ENCODE measurements around the gene APMAP. TPM values are rescaled to one million over a fixed set of nuclear protein-coding genes. Genes with fewer than 3 reads are reported as not detected.

Gene APMAP
- total RNA-seq, 1 experiment from 2014 or later, result 132 TPM

DNA sequence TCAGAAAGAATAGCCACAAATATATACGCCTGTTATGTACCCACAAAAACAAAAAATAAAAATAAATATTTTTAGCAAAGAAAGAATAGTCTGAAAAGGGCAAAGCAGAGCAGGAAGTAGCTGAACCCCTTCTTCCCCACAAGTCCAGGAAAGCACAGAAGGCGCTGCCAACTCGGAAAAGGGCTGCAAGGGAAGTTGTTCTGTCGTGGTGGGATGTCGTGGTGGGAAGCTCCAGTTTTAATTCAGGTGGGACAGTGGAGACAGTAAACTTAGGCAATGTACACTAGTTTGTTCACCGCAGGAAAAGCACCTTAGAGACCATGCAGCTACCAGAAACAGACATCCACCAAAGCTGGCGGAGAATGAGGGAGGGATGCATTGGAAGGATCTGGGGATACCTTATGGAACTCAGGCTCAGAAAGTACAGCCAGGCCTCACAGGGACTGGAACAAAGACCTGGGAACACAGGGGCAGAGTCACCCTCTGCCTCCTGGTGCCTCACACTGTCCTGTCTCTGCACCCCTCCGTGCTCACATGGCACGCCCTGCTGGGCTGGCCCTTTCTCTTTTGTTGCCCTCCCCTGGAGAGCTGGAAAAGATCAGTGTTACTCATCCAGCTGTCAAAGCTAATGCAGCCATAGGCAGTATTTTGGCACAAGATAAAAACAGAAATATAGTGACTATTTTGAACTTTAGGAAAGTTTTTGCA is 3.3 kb upstream of the APMAP start:
- in situ Hi-C loops (cut with HindIII; ENCODE audit: low pct_unique_long_range_greater_than_20kb, low sequenced_read_pairs), result no loop called here

DNA sequence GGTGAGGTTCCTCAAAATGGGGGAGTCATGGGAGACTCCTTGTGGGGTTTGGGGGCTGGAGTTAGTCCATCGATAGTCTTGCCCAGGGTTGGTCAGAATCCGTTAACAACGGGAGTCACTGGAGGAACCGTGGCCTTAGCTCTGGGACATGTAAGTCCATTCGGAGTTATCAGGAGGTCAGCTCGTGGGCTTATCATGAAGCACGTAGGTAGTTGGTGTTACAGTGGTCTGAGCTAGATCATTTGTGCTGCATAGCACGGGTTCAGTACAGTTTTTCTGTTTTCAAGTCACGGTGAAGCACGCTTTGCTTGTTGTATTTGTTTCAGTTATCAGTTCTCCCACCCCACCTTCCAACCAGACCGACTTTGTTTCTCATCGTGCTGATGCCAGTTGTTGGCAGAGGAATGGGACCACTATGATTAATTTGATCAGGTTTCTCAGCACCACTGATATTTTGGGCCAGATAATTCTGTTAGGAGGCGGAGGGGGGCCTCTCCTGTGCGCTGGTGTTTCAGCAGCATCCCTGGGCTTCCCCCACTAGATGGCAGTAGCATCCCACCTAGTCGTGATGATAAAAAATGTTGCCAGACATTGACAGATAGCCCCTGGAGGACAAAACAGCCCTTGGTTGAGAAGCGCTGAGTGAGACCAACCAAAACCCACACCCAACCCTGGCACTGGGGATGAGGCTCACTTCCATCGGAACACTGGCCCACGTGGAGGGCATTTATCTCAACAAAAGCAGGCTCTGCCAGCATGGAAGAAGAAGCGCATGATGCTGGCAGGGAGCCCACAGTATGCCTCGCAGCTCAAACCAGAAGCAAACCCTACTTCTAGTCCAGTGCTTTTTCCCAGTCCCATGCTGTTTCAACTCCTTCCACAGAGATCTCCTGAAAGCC is 2.2 kb upstream of the APMAP start:
- in situ Hi-C loops (cut with HindIII; ENCODE audit: low pct_unique_long_range_greater_than_20kb, low sequenced_read_pairs), result no loop called here
- DNase-seq (ENCODE audit: low read depth), result peak; percentile 70

More for the DNA sequence above, 3.3 kb upstream of the APMAP start:
- no peak for DNase-seq (ENCODE audit: low read depth)

DNA sequence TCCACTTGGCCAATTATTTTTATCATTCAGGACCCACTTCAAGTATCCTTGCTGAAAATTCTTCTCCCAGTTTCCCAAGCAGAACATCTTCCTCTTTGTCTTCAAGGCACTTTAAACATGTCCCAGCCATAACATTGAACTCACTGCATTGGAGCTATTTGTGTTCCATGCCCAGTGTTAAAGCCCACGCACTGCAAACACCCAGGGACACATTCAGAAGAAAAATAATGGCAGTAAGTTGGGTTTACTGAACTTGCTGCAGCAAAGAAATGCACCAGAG is 1.6 kb upstream of the APMAP start:
- in situ Hi-C loops (cut with HindIII; ENCODE audit: low pct_unique_long_range_greater_than_20kb, low sequenced_read_pairs), result no loop called here
- DNase-seq (ENCODE audit: low read depth), result no peak

DNA sequence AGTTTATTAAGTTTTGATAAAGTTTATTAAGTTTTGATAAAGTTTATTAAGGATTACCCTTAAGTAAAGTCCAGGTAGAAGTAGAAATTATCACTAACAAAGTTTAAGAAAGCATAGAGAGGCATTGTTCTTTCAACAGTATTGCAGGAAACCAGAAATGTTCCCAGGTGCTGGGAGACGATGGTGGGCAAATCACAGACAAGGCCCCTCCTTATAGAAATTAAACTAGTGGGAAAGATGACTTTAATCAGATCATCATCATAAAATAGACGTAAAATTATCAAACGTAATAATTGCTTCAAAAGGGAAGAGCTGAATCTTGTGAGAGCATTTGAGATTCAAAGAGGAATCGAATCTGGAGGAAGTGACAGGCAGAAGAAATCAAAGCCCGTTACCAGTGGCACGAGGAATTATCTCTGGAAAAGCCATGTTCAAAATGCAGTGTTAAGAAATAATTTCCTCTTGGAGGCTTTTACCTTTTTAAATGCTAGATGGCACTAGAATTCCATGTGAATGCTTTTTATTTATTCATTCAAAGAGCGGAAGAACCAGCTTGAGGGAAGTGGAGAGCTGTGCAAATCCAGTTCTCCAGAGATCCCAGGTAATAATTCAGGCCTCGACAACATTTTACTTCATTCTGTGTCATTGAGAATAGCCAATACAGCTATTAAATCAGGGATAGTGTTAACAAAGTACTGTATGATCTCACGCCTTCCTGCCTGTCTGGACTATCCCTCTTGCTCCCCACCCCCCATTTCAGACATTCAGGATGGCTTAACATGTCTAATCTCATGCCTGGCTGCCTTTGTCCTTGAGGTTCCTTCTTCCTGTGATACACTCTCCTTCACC is 1.0 kb upstream of the APMAP start:
- DNase-seq (ENCODE audit: low read depth), result peak; percentile 65
- in situ Hi-C loops (cut with HindIII; ENCODE audit: low pct_unique_long_range_greater_than_20kb, low sequenced_read_pairs), result no loop called here

DNA sequence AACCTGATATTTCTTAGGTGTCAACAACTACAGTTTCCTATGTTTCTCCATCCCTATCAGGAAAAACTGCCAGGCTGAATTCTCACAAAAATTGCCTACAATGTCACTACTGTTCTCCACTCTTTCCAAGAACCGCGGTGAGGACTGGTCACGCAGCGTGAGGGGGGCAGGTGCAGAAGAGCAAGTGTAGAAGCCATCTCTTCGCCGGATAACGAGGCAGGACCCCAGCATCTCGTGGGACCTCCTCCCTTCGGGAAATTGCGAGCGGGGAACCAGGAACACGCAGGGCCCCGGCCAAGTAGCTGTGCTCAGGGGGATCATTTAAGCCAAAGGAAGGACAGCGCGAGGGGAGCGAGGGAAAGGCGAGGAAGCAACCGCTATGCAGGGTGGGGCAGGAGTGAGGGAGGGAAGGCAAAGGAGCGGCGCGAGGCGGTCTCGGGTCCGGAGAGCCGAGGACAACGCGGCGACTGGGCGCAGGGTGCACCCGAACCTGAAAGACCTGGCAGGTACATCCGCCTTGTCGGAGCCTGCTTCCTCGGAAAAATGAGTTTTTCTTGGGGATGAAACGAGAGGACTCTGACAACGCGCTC is 559 bp downstream of the APMAP start:
- no peak for DNase-seq (ENCODE audit: low read depth)
- in situ Hi-C loops (cut with HindIII; ENCODE audit: low pct_unique_long_range_greater_than_20kb, low sequenced_read_pairs), result no loop called here

DNA sequence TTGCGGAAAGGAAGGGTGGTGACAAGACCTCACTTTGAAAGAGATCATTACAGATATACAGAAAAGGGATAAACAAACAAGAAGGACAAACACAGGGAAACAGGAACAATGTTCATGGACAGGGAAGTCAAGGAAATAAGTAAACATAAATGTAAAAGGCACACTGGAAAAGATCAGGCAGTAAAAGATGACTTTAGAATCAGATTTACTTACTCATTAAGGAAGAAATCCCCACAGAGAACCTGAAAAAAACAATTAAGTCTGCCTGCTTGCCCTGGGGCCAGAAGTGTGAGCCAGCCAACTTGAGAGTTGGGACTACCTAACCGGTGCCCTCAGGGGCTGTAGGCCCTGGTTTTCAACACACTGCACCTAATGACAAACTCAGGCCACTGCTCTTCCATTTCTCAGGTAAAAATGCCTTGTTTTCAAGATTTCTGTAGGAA is 1.7 kb downstream of the APMAP start:
- in situ Hi-C loops (cut with HindIII; ENCODE audit: low pct_unique_long_range_greater_than_20kb, low sequenced_read_pairs), result no loop called here
- DNase-seq (ENCODE audit: low read depth), result no peak

DNA sequence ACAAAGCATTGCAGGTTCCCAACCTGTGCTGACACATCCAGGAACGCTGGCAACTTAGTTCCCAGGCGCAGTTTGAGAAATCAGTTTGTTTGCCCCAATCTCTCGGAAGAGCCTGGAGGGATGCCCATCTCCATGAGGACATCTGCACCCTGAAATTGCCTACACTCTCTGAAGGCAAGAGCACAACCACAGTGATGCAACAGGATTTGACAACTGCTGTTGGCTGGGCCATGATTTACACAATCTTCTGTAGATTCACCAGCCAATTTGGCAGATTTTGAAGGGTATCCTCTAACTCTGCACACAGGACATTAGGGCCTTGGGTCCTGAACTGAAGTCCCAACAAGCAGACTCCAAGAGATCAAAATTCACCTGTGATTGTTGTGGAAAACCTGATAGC is 3.4 kb downstream of the APMAP start:
- in situ Hi-C loops (cut with HindIII; ENCODE audit: low pct_unique_long_range_greater_than_20kb, low sequenced_read_pairs), result no loop called here
- no peak for DNase-seq (ENCODE audit: low read depth)

DNA sequence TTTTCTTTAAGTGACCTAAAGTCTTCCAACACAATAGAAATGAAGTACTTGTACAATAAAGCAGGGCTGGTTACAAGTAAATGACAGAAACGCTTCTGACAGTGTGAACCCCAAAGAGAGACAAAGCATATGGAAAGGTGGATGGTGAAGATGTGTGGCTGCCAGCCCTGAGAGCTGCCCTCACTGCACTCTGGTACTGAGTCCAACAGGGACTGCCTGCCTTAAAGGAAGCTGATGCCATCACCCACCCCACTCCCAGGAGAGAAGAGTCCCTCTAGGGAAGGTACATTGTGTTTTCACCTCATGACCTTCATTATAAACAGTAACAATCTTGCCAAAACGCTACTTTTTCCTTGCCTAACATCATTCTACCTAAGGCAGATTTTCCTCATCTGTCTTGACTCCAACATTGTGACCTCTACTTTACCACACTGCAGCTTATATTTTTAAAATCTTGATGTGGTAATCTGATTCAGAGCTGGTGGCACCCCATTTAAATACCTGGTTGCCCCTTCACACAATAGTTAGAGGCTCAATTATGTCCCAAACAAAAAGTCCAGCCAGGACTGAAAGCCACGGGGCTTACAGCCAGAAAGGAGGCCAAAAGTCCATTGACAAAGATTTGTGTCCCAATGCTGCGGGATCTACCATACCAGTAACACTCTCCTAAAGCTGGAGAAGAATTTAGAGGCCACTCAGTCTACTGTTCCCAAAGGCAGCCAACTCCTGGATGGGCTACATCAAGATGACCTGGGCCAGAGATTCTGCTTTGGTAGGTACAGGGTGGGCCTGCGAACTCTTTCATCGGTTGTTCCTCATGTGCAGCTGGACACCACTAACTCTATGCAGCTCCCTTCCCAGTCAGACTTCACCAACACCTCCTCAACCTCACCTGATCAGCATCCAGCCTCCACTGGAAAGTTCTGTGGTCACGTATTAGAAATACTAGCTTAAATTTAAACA is 4.4 kb downstream of the APMAP start:
- in situ Hi-C loops (cut with HindIII; ENCODE audit: low pct_unique_long_range_greater_than_20kb, low sequenced_read_pairs), result no loop called here
- DNase-seq (ENCODE audit: low read depth), result no peak

DNA sequence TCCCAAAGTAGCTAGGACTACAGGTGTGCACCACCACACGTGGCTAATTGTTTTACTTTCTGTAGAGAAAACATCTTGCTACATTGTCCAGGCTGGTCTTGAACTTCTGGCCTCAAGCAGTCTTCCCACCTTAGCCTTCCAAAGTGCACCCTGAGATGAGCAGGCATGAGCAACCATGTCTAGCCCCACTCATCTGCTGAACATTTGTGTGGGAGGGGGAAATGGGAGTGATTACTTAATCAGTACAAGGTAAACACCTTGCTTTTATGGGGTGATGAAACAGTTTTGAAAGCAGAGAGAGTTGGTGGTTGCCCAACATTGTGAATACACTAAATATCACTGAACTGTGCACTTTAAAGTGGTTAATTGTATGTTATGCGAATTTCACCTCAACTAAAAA is 5.3 kb downstream of the APMAP start:
- in situ Hi-C loops (cut with HindIII; ENCODE audit: low pct_unique_long_range_greater_than_20kb, low sequenced_read_pairs), result no loop called here
- no peak for DNase-seq (ENCODE audit: low read depth)

DNA sequence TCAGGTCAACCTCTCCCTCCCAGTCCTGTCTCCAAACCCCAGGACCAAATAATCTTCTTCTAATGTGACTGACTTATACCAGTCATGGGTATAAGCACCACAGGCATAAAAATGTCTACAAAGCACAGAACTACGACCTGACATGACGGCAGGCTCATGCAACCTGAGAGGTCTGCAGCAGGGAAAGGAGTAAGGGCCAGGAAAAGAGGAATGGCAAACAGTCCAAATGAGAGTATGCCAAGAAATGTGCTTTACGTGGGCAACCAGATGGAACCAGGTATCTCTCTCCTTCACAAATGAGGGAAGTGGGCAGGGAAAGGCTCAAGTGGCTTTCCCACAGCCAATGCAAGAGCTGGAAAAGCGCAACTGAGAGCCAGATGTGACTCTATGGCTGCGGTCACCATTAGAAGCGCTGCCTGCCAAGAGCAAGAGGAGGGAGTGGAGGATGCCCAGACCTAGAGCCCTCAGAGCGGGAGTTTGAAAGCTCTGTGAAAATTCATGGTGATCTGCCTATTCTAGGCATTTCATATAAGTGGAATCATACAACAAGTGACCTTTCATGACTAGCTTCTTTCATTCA is 6.0 kb downstream of the APMAP start:
- in situ Hi-C loops (cut with HindIII; ENCODE audit: low pct_unique_long_range_greater_than_20kb, low sequenced_read_pairs), result no loop called here
- no peak for DNase-seq (ENCODE audit: low read depth)

DNA sequence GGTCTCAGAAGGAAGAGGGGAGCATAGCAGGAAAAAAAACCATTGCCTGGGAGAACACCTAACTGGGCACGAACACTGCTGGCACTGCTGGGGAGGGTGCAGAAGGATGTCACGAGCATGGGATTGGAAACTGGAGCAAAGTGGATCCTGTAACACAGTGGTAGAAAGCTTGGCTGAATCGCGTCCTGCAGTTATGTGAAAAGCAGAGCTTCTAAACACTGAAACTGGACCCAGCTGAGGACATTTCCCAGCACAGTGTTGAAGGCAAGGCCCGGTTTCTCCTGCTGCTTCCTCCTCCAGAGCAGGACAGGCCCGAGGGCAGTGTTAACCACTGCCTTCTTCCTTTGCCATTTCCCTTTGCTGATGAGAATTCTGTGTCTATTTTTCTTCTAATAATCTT is 6.7 kb downstream of the APMAP start:
- no peak for DNase-seq (ENCODE audit: low read depth)
- in situ Hi-C loops (cut with HindIII; ENCODE audit: low pct_unique_long_range_greater_than_20kb, low sequenced_read_pairs), result no loop called here

DNA sequence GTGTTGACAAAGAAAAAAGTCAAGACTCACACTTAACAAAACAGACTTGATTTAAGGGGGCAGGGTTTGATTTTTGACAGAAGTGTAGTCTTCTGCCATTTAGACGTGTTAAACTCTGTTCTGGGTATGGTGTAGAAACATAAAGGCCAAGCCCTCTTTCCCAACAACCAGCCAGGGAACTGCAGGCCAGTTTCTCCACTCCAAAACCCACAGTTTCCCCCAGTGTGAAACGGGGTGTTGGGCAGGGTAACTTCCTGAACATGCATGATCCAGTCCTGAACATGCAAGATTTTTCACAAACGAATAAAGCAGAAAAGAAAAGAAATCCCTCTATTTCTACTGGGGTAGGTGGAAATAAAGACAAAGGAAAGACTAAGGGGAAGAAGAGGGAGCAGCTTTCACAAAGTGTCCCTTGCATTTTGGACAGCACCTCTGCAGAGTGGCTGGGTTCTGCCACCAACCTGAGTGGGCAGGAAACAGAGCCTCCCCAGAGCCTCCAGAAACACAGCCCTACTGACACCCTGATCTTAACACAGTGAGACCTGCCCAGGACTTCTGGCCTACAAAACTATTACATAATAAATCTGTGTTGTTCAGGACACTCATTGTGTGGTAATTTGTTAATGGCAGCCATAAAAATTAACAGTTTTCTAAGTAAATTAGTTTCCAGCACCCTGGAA is 7.5 kb downstream of the APMAP start:
- DNase-seq (ENCODE audit: low read depth), result no peak
- in situ Hi-C loops (cut with HindIII; ENCODE audit: low pct_unique_long_range_greater_than_20kb, low sequenced_read_pairs), result no loop called here

DNA sequence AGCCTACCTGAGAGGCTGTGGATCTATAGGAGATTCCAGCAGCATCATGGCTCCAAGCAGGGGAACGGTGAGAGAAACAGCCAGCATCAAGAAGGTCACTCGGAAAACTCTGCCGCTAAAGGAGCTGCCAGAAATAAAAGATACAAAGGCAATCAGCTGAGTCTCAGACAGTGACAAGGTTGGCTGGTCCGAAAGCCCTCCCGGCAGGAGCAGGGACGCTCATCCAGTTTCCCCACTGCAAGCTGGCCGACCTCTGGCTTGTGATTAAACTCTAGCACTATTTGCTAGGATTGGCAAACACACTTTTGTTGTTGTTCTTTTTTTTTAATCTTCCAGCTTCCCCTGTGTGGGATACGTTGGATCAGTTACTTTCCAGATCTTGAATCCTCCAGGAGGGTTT is 8.7 kb downstream of the APMAP start:
- in situ Hi-C loops (cut with HindIII; ENCODE audit: low pct_unique_long_range_greater_than_20kb, low sequenced_read_pairs), result no loop called here
- no peak for DNase-seq (ENCODE audit: low read depth)

DNA sequence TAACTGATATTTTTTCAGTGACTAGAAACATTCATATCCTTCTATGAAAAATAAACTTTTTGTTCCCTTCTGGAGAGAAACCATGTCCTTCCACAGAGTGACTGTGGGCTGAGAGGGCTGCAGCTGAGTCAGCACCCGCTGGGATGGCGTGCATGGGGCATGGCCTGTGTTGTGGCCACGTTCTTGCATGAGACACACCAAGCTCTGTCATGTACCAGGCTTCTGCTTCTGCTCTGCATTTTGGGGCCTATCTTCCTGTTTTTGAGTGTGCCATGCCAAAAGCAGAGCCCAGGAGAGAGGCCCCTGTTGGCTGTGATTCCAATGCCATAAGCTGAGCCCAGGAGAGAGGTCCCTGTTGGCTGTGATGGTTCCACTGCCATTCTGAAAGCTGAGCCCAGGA is 10.8 kb downstream of the APMAP start:
- no peak for DNase-seq (ENCODE audit: low read depth)
- in situ Hi-C loops (cut with HindIII; ENCODE audit: low pct_unique_long_range_greater_than_20kb, low sequenced_read_pairs), result no loop called here

DNA sequence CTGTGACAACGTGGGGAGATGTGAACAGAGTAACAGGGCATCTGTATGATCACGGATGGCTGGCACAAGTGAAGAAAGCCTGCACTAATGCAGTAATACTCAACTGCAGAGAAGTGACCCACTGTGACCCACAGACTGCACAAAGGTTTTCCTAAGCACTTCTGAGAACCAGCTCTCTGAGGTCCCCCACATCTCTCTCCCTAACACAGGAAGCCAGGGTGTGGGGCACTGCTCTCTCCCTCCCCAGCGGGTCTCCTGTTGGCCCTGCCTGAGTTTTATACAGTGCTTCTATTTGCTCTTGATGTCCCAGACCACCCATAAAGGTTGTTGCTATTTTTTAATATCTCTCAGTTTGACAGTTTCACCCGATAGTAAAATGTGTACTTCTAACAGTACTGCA is 11.3 kb downstream of the APMAP start:
- no peak for DNase-seq (ENCODE audit: low read depth)
- in situ Hi-C loops (cut with HindIII; ENCODE audit: low pct_unique_long_range_greater_than_20kb, low sequenced_read_pairs), result no loop called here

DNA sequence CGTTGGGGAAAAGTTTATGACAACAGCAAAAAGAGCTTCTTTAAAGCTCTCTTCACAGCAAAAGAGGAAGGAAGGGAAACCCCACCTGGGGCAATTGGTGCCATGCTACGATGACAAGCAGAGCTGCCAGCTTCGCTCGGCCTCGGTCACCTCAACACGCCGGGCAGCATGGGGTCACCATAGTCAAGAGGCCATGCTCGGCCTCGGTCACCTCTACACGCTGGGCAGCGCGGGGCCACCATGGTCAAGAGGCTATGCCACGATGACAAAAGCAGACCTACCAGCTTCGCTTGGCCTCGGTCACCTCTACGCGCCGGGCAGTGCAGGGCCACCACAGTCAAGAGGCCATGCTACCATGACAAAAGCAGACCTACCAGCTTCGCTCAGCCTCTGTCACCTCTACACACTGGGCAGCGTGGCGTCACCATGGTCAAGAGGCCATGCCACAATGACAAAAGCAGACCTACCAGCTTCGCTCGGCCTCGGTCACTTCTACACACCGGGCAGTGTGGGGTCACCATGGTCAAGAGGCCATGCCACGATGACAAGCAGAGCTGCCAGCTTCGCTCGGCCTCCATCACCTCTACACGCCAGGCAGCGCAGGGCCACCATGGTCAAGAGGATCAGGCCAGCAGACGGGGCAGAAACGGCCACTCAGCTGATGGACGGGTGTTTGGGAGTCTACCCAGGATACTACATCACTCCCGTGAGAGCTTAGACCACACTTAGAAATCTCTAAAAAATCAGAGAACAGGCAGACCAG is 12.1 kb downstream of the APMAP start:
- no peak for DNase-seq (ENCODE audit: low read depth)
- in situ Hi-C loops (cut with HindIII; ENCODE audit: low pct_unique_long_range_greater_than_20kb, low sequenced_read_pairs), result no loop called here

Measured in Caki2 (cell line).